Sigmoid colon (tissue), 4 donors: ENCODE data around the gene EEIG1.

Experiments used
- EP300 ChIP-seq, 4 donors: sonication (generic); formaldehyde crosslinking; IDR thresholded peaks; one replicate each; pipeline ENCODE4 v1.6.1; 2017; ENCODE audit warnings: antibody characterized with exemption in 4 of 4
- POLR2AphosphoS5 ChIP-seq, 4 donors: sonication (generic); formaldehyde crosslinking; IDR thresholded peaks; one replicate each; pipeline ENCODE4 v1.6.1; 2017; ENCODE audit warnings: antibody characterized with exemption in 4 of 4
- TF ChIP-seq, protein P1 (sequence below), 4 experiments: fragments of 450-650 bp in 3 of 4; fragments of 200-600 bp in 1 of 4; IDR thresholded peaks; one replicate each; pipeline ENCODE4 v1.5.1; 2016 to 2019; ENCODE audit warnings: antibody characterized with exemption in 4 of 4, mild to moderate bottlenecking in 3 of 4, moderate library complexity in 2 of 4

DNA sequence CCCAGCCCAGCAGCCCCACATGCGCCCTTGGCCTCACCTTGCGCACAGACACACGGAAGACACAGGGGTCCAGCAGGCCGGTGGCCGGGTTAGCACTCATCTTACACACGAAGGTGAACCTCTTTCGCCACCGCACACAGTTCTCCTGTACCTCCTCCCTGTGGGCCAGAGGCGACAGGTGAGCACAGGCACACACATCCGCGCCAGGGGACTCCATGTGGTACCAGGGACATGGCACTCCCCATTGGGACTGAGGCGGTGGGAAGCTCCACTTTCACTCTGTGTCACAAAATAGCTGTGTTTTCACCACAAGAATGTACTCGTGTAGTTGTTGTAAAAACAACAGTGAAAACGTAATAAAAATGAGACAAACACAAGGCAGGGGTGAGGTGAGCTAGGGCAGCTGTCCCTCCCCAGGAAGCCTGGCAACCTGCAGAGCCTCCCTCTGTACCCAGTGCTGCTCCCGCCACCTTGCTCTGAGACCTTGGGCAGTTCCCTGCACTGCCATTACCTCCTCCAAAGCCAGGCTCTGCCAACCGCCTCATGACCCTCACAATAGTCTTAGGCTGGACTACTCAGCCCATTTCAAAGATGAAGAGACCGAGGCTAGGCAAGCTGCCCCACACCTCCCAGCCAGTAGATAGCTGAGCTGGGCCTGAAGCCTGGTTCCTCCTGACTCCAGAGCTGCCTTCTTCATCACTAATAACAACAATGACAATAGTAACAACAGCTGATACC is 26.9 kb downstream of the EEIG1 start:
- TF ChIP-seq, protein P1, sequence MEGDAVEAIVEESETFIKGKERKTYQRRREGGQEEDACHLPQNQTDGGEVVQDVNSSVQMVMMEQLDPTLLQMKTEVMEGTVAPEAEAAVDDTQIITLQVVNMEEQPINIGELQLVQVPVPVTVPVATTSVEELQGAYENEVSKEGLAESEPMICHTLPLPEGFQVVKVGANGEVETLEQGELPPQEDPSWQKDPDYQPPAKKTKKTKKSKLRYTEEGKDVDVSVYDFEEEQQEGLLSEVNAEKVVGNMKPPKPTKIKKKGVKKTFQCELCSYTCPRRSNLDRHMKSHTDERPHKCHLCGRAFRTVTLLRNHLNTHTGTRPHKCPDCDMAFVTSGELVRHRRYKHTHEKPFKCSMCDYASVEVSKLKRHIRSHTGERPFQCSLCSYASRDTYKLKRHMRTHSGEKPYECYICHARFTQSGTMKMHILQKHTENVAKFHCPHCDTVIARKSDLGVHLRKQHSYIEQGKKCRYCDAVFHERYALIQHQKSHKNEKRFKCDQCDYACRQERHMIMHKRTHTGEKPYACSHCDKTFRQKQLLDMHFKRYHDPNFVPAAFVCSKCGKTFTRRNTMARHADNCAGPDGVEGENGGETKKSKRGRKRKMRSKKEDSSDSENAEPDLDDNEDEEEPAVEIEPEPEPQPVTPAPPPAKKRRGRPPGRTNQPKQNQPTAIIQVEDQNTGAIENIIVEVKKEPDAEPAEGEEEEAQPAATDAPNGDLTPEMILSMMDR (IDR thresholded peaks at IDR 0.05) = no peak
- TF ChIP-seq EP300 (IDR thresholded peaks at IDR 0.05) = no peak
- TF ChIP-seq POLR2AphosphoS5 (IDR thresholded peaks at IDR 0.05) = no peak
